GM19438 (cell line): Measurements from ENCODE around the gene FES.
"Not testable (repeated sequence)": the region's sequence is repeated elsewhere in the genome, so short reads cannot be mapped to it uniquely, and the experiment has no call there.

ENCODE experiments used
- ATAC-seq: cut with Tn5 transposase; IDR thresholded peaks from one replicate; pipeline ENCODE4 v1.9.1; 2021; ENCODE audit warnings: low read depth; ENCODE audit not compliant: unreplicated experiment

The FES gene

DNA sequence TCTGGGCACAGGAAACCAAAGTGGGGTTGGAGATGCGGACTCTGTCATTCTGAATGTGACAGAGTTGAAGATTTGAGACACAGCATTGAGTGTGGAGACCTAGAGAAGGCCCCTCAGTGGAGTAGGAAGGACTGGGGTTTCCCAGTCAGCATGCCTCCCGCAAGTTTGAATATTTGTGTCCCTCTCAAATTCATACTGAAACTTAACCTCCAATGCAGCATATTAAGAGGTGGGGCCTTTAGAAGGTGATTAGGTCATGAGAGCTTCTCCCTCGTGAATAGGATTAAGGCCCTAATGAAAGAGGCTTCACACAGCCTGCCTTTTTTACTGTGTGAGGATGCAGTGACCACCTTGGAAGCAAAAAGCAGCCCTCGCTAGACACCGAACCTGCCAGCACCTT, 40.1 kb downstream of the FES start:
- peak; percentile 50 for ATAC-seq

DNA sequence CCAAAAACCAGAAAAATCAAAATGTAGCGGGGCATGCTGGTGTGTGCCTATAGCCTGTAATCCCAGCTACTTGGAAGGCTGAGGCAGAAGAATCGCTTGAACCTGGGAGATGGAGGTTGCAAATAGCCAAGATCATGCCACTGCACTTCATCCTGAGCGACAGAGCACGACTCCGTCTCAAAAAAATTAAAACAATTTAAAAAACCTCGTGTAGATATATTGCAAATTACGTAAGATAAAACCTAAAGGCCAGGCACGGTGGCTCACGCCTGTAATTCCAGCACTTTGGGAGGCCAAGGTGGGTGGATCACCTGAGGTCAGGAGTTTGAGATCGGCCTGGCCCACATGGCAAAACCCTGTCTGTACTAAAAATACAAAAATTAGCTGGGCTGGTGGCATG, 42.5 kb downstream of the FES start:
- ATAC-seq, result not testable (repeated sequence)

- ATAC-seq, result not testable (repeated sequence)
Observed at GRCh38 chr15:90928106-90928505, 43.8 kb downstream of the FES start.

GRCh38 chr15:90929246-90930019, 45.1 kb downstream of the FES start:
- ATAC-seq, result no peak

DNA sequence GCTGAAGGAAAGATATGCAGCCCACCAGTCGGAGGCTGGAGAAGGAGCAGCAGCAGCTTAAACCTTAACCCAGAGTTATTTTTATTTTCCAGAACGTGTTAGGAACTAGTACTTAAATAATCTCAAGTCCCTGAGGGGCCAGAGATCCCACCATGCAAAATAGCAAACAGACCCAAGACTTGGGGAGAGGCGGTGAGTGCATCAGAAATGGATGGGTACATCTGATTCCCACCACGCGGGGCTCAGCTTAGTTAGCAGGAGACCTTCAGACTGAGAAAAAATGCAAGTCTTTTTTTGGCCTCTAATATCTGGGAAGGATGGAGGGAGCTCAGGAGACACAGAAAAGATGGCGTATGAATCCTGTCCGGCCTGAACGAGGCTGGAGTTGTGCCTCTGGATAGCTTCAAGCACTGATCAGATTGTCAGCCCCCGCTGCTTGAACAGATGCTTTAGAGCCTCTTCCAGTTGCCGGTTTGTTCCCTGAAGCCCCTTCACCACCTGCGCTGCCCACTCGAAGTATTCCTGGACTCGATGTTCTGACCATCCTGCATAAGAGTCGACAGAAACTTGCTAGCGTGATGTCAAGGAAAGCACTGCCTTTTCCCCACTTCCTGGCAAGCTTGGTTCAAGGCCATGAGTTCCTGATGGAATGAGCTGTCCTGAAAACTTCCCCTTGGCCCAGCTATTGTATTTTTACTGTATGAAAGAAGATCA, 46.7 kb downstream of the FES start:
- no peak for ATAC-seq

DNA sequence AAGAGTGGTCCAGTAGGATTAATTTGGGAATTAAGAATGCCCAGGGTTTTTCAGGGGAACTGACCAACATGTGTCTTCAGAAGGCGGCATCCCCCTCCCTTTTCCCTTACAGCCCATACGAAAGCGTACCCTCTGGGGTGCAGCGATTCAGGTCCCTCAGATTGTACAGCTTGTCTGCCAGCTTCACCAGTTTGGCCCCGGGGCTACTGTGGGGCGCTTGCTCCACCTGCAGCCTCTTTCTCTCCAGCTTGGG, 47.2 kb downstream of the FES start:
- ATAC-seq, result no peak

GRCh38 chr15:90931828-90932659, 47.7 kb downstream of the FES start, which contains the start of gene HDDC3:
Gene HDDC3 (minus strand): TSS chr15:90932549. CDS start chr15:90932540, 9 bp downstream.
- ATAC-seq, result peak; percentile 46

DNA sequence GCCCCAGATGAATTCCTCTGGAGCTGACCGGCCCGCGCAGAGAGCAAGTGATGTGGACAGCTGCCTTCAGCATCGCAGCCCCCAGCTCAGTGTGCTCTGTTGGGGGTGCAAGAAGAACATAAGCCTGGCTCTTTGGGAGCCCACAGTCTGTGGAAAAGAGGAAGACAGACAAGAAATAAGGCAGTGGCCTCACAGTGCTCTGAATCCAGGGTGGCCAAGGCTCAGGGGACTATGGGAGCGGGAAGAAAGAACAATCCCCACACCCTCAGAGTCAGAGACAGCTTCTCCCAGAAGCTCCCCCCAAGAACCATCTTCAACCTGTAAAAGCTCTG, 48.3 kb downstream of the FES start:
- ATAC-seq, result no peak

- no peak for ATAC-seq
Observed at GRCh38 chr15:90933301-90933700, 49.0 kb downstream of the FES start.

DNA sequence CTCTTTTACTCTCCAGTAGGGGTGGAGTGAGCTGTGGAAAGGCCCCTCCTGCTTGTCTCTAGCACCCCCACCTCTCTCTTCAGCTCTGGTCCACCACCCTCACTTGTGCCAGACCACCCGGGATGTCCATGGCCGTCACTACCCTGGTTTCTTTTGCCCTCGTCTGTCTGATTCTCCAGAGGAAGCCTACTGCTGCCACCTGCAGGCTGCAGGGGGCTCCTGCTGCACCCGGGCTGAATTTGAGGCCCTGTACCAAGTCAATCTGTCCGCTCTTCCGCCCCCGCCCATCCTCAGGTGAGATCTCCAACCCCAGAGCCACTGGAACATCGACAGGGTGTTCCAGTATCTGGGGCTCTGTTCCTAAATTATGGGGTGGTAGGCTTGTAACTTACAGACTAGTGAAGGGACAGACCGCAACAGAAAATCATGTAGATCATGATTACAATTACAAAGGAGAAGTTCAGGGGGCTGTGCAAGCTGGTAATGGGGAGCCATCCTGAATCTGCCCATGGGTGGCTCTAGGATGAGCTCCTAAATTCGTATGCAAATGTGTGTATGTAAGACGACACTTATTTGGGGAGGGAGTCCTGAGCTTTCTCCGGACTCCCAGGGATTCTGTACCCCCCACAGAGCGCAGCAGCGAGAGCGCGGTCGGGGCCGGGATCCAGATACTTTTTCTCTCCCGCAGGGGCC, 50.1 kb downstream of the FES start:
- peak; percentile 28 for ATAC-seq

DNA sequence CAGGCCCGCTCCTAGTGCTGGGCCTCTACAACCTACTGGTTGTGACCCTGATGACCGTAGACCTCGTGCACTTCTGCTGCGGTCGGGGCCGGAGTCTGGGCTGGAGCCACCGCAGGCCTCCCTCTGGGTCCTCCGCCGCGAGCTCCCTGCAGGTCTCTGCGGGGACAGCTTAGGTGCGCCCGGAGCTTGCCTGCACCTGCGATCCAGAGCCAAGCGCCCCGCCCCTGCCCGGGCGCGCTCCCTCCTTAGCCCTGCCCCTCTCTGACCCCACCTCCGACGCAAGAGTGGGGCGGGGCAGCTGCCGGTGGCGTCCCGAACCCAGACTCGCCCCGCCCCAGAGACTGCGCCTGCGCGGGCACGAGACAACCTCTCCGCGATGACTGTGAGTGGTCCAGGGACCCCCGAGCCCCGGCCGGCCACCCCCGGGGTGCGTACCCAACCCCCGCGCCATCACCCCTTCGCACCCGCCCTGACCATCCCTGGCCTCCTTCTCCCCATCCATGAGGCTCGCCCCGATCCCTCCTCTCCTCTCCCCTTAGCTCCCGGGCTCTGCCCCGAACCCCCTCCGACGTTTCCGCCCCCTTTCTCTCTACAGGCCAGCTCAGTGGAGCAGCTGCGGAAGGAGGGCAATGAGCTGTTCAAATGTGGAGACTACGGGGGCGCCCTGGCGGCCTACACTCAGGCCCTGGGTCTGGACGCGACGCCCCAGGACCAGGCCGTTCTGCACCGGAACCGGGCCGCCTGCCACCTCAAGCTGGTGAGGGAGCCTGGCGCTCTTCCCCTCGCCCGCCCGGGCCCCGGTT, 50.8 kb downstream of the FES start, which contains the start of gene UNC45A:
UNC45A (plus strand) TSS at position 337 of the 803 bp plus-strand sequence; CDS start at position 377, 40 bp downstream.
- ATAC-seq, result peak; percentile 61

GRCh38 chr15:90936823-90937222, 52.5 kb downstream of the FES start:
- ATAC-seq, result no peak

DNA sequence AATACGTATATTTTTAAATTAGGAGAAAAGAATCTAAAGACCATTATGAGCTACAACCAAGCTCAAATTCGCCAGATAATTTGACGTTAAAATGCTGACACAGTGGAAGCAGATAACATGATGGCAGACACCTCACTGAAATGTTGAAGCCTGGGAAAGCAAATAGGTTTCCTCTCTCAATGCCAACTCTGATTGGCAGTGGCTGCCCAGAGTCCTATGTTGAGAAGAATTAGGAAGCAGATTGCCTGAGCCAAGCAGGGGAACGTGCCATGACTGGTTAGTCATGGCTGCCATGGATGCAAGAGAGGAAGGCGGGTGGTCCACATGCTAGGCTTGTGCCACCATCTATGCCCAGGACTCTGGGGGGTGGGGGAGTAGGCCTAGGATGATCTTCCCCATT, 54.0 kb downstream of the FES start:
- no peak for ATAC-seq

DNA sequence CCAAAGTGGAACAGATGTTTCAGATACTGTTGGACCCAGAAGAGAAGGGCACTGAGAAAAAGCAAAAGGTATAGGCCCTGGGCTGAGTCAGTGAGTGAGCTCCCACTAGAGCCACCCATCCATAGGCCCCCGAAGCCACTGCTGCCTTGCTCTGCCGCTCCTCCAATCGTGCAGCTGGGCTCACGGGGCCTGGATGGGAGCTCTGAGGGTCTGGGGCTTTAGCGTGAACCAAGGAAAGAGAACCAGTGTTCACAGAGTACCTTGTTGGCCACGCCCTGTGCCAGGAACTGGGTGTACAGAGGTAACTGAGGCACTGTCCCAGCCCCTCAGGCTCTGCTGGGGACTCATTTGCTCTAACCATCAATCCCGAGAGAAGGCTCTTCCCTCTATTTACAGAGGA, 55.5 kb downstream of the FES start:
- ATAC-seq, result no peak

DNA sequence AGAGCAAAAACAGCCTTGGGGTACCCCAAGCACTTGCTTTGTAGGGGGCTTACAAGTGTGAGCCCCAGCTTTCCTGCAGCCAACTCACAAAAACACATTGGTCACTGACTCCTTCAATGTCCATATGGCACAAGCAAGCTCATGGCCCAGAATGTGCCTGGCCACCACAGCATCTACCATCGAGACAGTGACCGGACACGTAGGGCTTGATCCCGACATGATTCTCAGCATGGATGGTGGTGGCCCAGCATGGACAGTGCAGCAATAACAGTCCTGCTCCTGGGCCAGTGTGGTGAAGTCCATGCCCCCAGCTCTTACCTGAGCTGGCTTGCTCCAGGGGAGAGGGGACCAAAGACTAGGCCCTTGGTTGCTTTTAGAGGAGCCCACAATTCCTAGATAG, 56.7 kb downstream of the FES start:
- no peak for ATAC-seq

DNA sequence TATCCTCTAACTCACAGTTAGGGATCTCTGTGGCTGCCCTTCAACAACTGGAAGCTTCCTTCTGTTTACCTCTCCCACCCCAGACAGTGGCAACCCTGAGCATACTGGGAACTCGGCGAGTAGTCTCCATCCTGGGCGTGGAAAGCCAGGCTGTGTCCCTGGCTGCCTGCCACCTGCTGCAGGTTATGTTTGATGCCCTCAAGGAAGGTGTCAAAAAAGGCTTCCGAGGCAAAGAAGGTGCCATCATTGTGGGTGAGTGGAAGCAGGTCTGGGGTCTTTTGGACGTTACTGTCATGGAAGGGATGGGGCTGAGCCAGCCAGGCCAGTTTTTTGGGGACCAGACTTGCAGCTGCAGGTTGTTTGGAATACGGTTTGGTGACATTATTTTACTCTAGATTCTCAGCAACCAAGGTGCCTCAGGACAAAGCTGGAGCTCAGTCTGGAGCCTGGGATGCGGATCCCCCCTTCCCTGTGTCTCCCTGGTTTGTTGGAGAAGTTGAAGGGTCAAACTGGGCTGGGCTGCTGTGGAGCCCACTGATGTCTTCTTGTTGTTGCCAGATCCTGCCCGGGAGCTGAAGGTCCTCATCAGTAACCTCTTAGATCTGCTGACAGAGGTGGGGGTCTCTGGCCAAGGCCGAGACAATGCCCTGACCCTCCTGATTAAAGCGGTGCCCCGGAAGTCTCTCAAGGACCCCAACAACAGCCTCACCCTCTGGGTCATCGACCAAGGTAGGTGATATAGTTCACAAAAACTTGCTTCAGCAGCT, 58.2 kb downstream of the FES start:
- no peak for ATAC-seq

DNA sequence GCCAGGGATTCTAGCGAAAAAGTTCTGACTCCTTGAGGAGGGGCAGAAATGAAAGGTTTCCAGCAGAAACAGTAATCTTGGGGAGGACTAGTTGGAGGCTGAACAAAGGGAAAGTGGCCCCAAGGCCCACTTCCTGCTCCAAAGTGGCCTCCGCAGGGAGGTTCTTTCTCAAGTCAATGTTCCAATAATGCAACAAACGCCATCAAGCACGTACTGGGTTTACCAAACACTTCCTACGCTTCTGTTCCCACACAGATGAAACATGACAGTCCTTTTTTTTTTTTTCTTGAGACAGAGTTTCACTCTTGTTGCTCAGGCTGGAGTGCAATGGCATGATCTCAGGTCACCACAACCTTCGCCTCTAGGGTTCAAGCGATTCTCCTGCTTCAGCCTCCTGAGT, 60.8 kb downstream of the FES start:
- no peak for ATAC-seq
